ENCODE results near the gene AHSA1.

Gene AHSA1

DNA sequence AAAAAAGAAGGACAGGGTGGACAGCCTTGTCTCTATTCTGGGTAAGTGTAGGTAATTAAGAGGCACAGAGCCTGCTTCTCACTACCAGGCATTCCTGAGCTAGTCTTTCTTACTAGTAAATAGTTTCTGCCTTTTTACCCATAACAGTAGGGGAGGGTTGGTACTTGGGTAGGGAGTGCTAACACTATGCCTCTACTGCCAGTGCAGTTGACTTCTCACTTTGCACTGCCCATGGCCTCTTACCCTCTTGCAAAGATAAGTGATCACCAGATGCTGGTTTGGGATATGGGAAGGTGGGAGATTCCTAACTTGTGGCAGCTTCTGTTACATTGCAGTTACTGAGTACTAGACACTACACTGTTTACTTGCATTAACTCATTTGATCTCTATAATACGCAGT lies 11.6 kb downstream of the AHSA1 start:
- in situ Hi-C loops (cut with MboI; ENCODE audit: low pct_unique_long_range_greater_than_20kb, low sequenced_read_pairs, unreplicated experiment): no loop called here

DNA sequence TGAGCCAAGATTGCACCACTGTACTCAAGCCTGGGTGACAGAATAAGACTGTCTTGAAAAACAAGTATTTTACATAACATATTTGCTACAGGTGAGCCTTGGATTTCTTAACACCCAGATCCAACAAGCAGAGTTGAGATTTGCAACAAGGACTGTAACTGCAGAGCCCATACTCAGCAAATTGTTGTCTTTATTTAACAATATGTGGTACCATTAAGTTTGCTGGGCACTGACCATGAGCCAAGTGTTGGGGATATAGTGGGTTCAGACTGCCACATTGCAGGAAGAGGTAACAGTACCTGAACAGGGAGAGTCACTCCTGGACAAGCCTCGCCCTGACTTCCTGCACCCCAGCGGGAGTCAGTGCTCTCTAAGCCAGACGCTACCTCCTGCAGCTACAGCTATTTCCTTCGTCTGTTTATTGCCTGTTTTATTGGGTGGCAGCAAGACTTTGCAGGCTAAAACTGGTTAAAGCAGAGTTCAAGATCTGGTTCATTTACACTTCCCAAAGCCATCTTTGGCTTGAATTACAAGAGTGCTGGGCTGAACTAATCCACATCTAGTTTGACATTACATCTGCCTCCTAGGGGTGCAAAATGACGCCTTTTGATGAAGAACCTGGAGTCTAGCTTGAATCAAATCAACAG lies 12.5 kb downstream of the AHSA1 start:
- in situ Hi-C loops (cut with MboI; ENCODE audit: low pct_unique_long_range_greater_than_20kb, low sequenced_read_pairs, unreplicated experiment): no loop called here

More for the DNA sequence above, 11.6 kb downstream of the AHSA1 start:
- DNase-seq (ENCODE audit: low spot score): no peak
- TF ChIP-seq, protein P1, sequence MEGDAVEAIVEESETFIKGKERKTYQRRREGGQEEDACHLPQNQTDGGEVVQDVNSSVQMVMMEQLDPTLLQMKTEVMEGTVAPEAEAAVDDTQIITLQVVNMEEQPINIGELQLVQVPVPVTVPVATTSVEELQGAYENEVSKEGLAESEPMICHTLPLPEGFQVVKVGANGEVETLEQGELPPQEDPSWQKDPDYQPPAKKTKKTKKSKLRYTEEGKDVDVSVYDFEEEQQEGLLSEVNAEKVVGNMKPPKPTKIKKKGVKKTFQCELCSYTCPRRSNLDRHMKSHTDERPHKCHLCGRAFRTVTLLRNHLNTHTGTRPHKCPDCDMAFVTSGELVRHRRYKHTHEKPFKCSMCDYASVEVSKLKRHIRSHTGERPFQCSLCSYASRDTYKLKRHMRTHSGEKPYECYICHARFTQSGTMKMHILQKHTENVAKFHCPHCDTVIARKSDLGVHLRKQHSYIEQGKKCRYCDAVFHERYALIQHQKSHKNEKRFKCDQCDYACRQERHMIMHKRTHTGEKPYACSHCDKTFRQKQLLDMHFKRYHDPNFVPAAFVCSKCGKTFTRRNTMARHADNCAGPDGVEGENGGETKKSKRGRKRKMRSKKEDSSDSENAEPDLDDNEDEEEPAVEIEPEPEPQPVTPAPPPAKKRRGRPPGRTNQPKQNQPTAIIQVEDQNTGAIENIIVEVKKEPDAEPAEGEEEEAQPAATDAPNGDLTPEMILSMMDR (IDR thresholded peaks at IDR 0.05; ENCODE audit: extremely low read depth, insufficient read depth, missing control alignments): no peak

DNA sequence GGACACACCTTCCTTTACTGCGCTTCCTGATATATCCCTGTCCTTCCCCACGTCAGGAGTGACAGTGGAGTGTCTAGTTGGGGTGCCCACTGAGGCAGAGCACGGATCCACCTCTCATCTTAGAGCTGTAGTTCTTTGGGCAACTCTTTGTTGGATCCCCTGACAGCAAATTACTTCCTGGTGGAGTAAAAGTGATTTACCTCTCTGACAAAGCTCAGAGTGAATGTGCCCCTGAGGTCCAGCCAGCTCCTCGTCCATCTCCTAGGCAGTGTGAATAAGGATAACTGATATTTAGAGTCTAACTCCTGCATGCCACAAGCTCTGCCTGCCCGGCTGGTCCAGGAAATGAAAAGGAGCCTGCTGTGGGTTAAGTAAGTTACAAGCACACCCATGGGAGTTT lies 16.0 kb downstream of the AHSA1 start:
- TF ChIP-seq, protein P1 (IDR thresholded peaks at IDR 0.05; ENCODE audit: extremely low read depth, insufficient read depth, missing control alignments): no peak
- in situ Hi-C loops (cut with MboI; ENCODE audit: low pct_unique_long_range_greater_than_20kb, low sequenced_read_pairs, unreplicated experiment): no loop called here
- no peak for DNase-seq (ENCODE audit: low spot score)

More for the DNA sequence above, 12.5 kb downstream of the AHSA1 start:
- DNase-seq (ENCODE audit: low spot score): peak; percentile 9
- TF ChIP-seq, protein P1 (IDR thresholded peaks at IDR 0.05; ENCODE audit: extremely low read depth, insufficient read depth, missing control alignments): no peak

DNA sequence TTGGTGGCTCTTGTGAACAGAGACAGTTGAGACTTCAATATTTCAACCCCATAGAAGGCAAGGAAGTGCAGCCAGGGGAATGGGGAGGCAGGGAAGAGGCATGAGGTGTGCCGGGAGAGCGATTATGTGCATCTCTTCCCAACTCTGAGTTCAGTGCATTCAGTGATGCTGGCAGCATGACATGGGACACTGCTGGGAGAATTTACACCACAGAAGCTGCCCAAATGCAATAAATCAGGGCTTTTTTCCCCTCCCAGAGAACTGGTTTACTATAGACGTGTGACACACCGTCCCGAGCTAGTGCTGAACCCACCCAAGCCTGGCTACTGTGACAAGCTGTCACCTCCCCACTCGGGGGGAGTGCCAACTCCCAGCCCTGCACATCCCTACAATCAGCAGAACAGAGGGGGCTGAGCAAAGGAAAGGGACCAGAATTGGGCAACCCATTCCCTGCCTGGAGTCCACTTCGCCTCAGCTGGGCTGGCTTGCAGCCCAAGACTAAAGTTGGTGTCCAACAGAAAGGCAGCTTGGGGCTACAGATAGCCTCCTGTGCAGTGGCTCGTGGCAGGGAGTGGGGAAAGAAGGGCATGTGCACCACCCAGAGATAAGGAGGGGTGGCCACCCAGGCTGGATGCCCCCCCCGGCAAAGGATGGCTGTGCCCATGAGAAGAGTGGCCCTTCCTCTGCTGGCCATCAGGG lies 16.7 kb downstream of the AHSA1 start:
- in situ Hi-C loops (cut with MboI; ENCODE audit: low pct_unique_long_range_greater_than_20kb, low sequenced_read_pairs, unreplicated experiment): no loop called here
- DNase-seq (ENCODE audit: low spot score): no peak
- TF ChIP-seq, protein P1 (IDR thresholded peaks at IDR 0.05; ENCODE audit: extremely low read depth, insufficient read depth, missing control alignments): no peak

DNA sequence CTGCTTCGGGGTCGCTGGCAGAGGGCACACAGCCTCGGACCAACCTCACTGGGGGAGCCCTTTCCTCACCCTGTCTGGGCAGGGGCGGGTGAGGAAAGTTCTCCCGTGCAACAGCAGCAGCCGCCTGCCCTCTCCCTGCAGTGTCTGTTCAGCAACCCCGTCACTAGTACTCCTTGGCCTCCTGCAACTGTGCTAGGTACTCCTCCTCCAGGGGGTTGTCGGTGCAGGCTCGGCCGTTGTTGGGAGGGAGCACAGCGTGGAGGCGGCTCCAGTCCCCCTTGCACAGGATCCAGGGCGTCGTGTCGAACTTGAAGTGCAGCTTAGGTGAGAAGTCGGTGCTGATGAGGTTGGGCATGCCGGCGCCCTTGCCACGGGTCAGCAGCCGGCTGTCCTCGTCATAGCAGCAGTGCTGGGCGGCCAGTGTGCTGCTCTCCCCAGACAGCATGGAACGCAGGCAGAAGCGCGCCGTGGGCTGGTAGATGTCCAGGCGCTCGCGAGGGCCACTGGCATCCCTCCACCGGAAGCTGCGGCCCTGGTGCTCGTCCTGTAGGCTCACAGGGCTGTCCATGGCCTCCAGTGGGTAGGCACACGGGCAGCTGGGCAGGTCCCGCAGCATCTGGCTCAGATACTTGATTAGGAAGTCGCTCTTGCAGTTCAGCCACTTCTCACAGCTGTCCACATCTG lies 17.7 kb downstream of the AHSA1 start:
- DNase-seq (ENCODE audit: low spot score): no peak
- TF ChIP-seq, protein P1 (IDR thresholded peaks at IDR 0.05; ENCODE audit: extremely low read depth, insufficient read depth, missing control alignments): no peak

DNA sequence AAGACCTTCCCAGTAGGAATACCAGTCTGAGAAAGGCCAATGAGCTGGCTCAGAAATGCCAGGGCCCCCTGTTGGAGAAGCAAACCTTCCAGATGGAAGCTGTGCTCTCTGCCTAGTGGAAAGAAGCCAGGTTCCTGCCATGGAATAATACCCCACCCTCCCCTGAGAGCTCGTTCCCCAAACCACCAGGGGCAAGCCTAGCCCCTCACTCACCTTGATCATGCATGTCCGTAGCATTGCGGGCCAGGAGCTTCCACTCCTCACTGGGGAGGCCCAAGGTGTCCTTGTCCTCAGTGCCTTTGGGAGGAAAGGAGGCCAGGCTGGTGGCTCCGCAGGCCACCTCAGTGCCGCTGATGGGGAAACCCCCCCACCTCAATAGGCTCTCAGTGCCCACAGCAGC lies 20.1 kb downstream of the AHSA1 start:
- no peak for DNase-seq (ENCODE audit: low spot score)
- TF ChIP-seq, protein P1 (IDR thresholded peaks at IDR 0.05; ENCODE audit: extremely low read depth, insufficient read depth, missing control alignments): no peak
- in situ Hi-C loops (cut with MboI; ENCODE audit: low pct_unique_long_range_greater_than_20kb, low sequenced_read_pairs, unreplicated experiment): no loop called here

More for the DNA sequence above, 17.7 kb downstream of the AHSA1 start:
- in situ Hi-C loops (cut with MboI; ENCODE audit: low pct_unique_long_range_greater_than_20kb, low sequenced_read_pairs, unreplicated experiment): no loop called here
